EL (cell line): ENCODE results near the gene ATP2C1.
"Not testable (repeated sequence)": the region's sequence is repeated elsewhere in the genome, so short reads cannot be mapped to it uniquely, and the experiment has no call there.

Experiments used
- DNase-seq: peaks from one replicate; pipeline ENCODE4 v3.0.0-alpha.2; 2016

ATP2C1 gene

DNA sequence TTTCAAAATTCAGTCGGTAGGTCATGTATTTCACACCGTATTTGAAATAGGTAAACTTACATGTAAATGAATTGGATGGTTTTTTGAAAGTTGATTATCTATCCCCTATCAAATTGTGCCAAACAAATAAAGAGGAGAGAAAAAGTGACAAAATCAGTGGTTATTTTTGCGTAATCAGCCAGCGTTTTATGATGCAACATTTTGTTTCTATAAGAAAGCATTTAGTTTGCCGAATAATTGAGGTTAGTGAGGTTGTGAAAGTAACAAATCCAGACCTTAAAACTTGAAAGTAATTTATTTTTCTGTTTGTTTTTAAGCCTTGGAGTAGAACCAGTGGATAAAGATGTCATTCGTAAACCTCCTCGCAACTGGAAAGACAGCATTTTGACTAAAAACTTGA lies 103.4 kb downstream of the ATP2C1 start:
- DNase-seq = no peak

GRCh38 chr3:131001071-131001470 lies 107.2 kb downstream of the ATP2C1 start:
- no peak for DNase-seq

DNA sequence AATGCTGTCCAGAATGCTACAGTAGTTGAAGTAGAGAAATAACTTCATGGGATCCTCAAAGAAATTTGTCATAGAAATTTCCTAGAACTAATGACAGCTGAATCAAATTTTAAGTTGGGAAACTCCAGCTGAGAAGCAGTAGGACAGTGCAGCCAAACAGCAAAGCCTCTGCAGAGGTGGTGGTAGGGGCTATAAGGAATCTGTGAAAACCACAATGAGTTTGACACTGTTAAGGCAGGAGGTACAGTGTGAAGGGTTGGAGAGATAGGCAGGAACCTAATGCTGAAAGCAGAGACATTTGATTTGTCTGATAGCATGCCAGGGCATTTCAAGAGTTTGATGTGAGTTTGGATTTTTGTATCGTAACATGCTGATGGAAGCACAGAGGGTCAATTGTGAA lies 110.7 kb downstream of the ATP2C1 start:
- DNase-seq = no peak

DNA sequence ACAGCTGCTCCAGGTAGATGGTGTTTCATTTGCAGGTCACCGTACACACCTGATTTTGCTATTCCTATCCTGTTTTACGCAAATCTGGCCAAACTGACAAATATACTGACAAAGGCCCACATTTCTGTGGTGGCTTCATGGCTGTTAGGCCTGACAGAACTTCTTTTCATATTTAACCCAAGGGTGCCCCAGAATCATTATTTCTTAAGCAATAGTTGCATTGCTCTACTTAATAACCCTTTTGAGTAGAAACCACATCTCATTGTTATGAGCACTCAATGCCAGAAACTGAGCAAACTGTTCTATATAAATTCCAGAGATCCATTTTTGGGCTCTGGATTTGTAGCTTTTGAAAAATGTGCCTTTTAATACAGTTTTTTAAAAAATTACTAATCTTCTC lies 113.4 kb downstream of the ATP2C1 start:
- no peak for DNase-seq

- no peak for DNase-seq
These were observed 113.9 kb downstream of the ATP2C1 start for GRCh38 chr3:131007782-131008181.

GRCh38 chr3:131008326-131008725 lies 114.4 kb downstream of the ATP2C1 start:
- DNase-seq = no peak

- DNase-seq = no peak
These were observed 115.8 kb downstream of the ATP2C1 start for GRCh38 chr3:131009698-131010097.

DNA sequence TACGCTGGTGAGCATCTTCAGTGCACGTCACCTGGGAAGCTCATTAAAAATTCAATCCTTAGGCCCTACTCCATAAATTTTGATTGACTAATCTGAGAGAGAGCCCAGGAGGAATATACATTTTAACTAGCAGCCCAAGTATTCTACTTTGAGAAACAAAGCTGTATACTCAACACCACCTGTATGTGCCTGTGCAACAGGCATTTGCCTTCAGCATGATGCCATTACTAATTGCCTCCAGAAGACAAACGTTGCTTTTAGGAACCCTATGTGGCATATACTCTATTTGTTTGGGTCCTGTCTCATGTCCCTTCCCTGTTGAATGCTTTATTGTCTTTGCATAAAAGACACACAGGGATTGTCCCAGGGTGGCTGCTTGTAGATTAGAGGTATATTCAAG lies 125.1 kb downstream of the ATP2C1 start:
- DNase-seq = no peak

DNA sequence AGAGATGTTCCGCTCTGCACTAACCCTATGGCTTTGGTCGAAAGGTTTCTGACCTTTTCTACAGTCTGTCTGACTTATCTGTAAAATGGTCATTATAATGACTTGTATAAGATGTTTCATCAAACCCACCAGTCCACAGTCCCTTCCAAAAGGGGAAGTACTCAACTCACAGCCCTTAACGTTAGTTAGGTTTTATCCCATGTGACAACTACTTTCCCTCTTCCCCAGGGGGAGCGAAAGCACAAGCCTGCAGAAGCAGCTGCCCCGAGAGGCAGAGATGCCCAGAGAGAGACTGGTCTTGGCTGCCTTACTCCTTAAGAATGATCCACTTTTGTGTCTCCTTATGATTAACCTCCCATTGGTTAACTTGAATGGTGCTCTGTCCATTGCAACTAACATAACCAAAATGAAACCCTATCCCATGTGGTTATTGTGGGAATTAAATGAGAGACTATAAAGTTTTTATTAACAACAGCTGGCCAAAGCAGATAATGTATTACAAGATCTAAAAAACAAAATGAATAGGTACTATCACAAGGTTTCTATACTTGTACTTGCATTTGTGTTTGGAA lies 126.3 kb downstream of the ATP2C1 start:
- DNase-seq = no peak

DNA sequence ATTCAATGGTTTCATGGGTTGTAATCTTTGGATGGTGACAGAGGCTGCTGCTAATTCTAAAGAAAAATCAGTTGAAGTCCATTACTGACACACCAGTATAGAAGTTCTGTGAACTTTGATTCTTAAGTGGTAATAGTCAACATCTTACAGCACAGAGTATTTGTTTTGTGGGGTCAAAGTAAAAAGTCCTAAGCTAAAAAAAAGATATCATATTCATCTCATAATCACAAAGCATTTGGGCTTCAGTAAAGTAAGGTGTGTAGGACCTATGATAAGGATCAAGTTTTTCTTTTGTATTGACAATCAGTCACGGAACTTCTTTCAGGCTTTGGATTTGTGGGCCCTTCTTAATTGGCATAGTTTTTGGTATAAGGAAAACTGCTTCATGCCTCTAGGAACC lies 131.7 kb downstream of the ATP2C1 start:
- DNase-seq = no peak

- peak; percentile 86 for DNase-seq
These were observed 132.7 kb downstream of the ATP2C1 start, which contains the start of the genes ASTE1 and NEK11 for GRCh38 chr3:131026321-131027151. Gene ASTE1 (minus strand): TSS chr3:131026825. CDS start chr3:131025306, 1,519 bp downstream. Gene NEK11 (plus strand): TSS chr3:131026877. CDS start chr3:131029709, 2,832 bp downstream.

- DNase-seq = no peak
These were observed 135.0 kb downstream of the ATP2C1 start for GRCh38 chr3:131028844-131029243.

DNA sequence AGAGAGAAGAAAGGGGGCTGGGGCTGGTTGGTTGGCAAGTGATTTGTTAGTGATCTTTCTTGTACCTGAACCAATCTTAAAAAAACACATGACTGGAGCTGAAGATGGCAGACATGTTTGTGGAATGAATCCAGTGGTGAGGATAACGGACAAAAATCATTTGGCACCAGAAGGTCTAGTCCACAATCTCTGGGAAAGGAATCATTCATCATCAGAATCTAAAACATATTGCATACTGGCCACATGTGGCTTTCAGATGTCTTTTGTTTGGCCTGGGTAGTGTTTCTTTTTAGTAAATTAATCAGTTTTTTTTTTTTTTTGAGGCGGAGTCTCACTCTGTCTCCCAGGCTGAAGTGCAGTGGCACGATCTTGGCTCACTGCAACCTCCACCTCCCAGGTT lies 137.8 kb downstream of the ATP2C1 start:
- DNase-seq = no peak

- DNase-seq = peak; percentile 51
These were observed 139.7 kb downstream of the ATP2C1 start for GRCh38 chr3:131033480-131034080.

DNA sequence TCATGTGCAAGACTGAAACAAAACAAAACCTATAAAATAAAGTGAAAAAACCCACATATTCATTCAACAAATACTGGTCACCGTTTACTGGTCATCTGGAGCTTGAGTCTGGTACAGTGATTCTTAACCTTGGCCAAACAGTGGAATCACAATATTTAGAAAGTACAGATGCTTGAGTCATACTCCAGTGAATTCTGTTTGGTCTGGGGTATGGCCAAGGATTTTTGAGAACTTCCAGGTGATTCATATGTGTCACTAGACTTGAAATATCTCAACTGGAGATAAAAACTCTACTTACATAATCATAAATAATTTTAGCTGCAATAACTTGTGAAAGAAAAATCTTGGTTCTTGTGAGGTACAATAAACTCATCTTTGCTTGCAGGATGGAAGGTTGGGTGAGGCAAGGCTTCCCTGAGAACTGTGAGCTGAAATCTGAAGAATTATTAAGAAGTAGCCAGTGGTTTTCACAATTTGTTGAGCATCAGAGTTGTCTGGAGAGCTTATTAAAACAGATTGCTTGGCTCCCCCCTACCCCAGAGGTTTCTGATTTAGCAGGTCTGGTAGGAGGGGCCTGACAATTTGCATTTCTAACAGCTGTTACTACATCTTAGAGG lies 142.4 kb downstream of the ATP2C1 start:
- peak; percentile 51 for DNase-seq

DNA sequence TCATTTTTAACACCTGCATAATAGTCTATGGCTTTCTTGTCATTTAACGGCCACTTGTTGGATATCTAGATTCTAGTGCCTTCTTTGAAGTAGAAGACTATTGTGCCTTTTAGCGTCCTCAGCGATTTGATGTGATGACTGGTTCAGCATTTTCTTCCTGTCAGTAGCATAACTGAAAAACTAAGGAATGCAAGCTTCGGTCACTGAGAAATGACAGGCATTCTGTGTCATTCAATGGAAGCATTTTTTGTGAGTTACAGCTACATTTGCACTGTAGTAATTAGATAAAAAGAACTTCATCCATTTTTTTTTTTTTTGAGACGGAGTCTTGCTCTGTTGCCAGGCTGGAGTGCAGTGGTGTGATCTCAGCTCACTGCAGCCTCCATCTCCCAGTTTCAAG lies 143.1 kb downstream of the ATP2C1 start:
- peak; percentile 57 for DNase-seq

GRCh38 chr3:131038326-131038725 lies 144.4 kb downstream of the ATP2C1 start:
- no peak for DNase-seq

- DNase-seq = not testable (repeated sequence)
These were observed 148.5 kb downstream of the ATP2C1 start for GRCh38 chr3:131042271-131042985.

GRCh38 chr3:131047582-131047981 lies 153.7 kb downstream of the ATP2C1 start:
- DNase-seq = no peak

DNA sequence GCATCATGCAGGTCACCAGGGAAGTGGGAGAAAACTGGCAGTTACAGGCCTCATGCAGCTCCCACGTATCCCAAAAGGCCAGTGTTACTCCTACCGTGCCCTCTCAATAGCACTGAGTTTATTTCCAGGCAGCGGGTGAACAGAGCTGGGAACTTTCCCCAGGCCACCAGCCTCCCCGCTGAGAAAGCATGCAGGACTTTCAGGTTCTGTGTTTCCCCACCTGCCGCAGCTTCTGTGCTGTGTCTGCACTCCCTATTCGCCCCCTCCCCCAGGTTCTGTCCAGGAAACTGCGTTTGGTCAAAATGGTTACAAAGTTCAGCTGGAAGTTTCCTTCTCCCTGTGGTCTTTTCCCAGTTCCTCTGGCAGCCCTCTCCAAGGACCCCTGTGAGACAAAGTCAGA lies 154.1 kb downstream of the ATP2C1 start:
- no peak for DNase-seq

- no peak for DNase-seq
These were observed 156.1 kb downstream of the ATP2C1 start for GRCh38 chr3:131050001-131050400.

- no peak for DNase-seq
These were observed 159.4 kb downstream of the ATP2C1 start for GRCh38 chr3:131053043-131053859.
